Adrenal gland (tissue), 12 donors: Measurements from ENCODE around the gene NUDT9. TPM values are rescaled to one million over a fixed set of nuclear protein-coding genes. Genes with fewer than 3 reads are reported as not detected.
"Not testable (repeated sequence)": the region's sequence is repeated elsewhere in the genome, so short reads cannot be mapped to it uniquely, and the experiment has no call there.

Source experiments
- DNase-seq, 7 donors: peaks; one replicate each; pipeline ENCODE4 v3.0.0-alpha.2; 2019 to 2020
- H3K27ac ChIP-seq, 5 donors: fragments of 200-600 bp; sonication (generic) in 4 of 5; 1 replicate in 3 of 5; 2 replicates in 2 of 5; pipeline versions ENCODE4 v1.5.1 to v1.8.0; 2016 to 2020; ENCODE audit warnings: mild to moderate bottlenecking in 1 of 5
- H3K27me3 ChIP-seq: fragments of 200-600 bp; 2 replicates; pipeline ENCODE4 v1.8.0; 2021
- H3K36me3 ChIP-seq, 2 donors: fragments of 200-600 bp; replicated peaks in 1 of 2; 1 replicate in 1 of 2; 2 replicates in 1 of 2; pipeline versions ENCODE4 v1.5.1 to v1.8.0; 2018 to 2022
- H3K4me1 ChIP-seq, 2 donors: fragments of 200-600 bp; replicated peaks in 1 of 2; 1 replicate in 1 of 2; 2 replicates in 1 of 2; pipeline versions ENCODE4 v1.5.1 to v1.8.0; 2018 to 2021
- H3K4me3 ChIP-seq, 4 donors: fragments of 200-600 bp; sonication (generic) in 3 of 4; one replicate each; pipeline ENCODE4 v1.5.1; 2016 to 2018
- H3K9me3 ChIP-seq, 3 donors: fragments of 200-600 bp; sonication (generic) in 1 of 3; replicated peaks in 1 of 3; 1 replicate in 2 of 3; 2 replicates in 1 of 3; pipeline versions ENCODE4 v1.5.1 to v1.8.0; 2016 to 2021
- CTCF ChIP-seq, 6 experiments: fragments of 450-650 bp in 4 of 6; fragments of 200-600 bp in 2 of 6; sonication (generic) in 1 of 6; IDR thresholded peaks; 1 replicate in 5 of 6; 2 replicates in 1 of 6; pipeline versions ENCODE4 v1.5.1 to v1.8.0; 2016 to 2021; ENCODE audit warnings: antibody characterized with exemption in 6 of 6, mild to moderate bottlenecking in 2 of 6, moderate library complexity in 1 of 6
- POLR2A ChIP-seq, 2 donors: fragments of 450-650 bp; IDR thresholded peaks; one replicate each; pipeline ENCODE4 v1.6.1; 2017; ENCODE audit warnings: antibody characterized with exemption in 2 of 2, mild to moderate bottlenecking in 2 of 2, moderate library complexity in 1 of 2
- WGBS, 4 donors: extraction: QIAGEN DNeasy Blood & Tissue Kit in 2 of 4; methylation state at CpG; one replicate each; pipeline versions ENCODE4 v1.1.5 to v1.1.7; 2013 to 2017; 5-methylcytosine and 5-hydroxymethylcytosine counted together
- intact Hi-C, 2 donors: fragments of 100-400 bp; cut with DNase I; formaldehyde crosslinking; loops; one replicate each; pipeline versions ENCODE4 v1.14.1 to v1.15.0; 2022 to 2023
- polyA plus RNA-seq, 3 donors: library from polyadenylated mRNA; stranded (reverse); fragments of 200-250 nt in 2 of 3; fragments of 350-450 nt in 1 of 3; fragmentation: Illumina TruSeq in 1 of 3; extraction: RNeasy Lipid Tissue Mini Kit (QIAGEN cat#74804) in 1 of 3; gene quantifications; one replicate each; pipeline ENCODE4 v1.2.3, GENCODE V29; 2013 to 2014
- total RNA-seq, 9 donors: library from RNA; depleted of rRNA in 4 of 9; stranded (reverse); fragments of >200 nt in 4 of 9; fragments of 120-200 nt in 1 of 9; fragmentation: NEBNext Ultra II Directional in 1 of 9; extraction: Animal tissue kit (Norgen Biotek cat#: 25700) in 1 of 9; gene quantifications; one replicate each; pipeline versions ENCODE4 v1.1.0 to v1.2.4, GENCODE V29; 2013 to 2023
- donor health status: healthy with polysubstance abuse.
- donor health status: Bipolar disorder and iron deficiency.
- donor health status: DM: yes; HTN: yes; CAD: no.
- donor health status: DM: no; HTN: no; CAD: no.
- donor health status: DM: no; HTN: no; CAD: no.
- donor health status: DM: yes; HTN: yes; CAD: no.

NUDT9 gene
- total and polyA plus RNA-seq, 12 donors, result 16.9 to 95.2 (median 48.4) TPM

DNA sequence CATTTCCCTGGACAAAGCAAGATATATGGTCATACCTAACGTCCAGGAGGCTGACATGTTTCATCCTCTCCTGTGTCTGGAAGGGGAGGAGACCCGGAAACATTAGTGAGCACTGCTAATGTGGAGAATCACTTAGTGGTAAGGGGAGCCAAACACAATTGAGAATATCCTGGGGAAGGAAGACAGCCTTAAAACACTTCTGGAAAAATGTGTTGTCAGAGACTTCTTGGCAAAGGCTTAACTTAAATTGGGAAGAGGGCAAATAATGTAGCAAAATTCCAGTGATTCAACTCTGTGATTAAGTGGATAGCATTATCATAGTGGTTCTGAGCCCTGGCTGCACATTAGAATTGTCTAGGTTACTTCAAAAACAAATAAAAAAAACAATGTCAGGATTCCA lies 67.3 kb downstream of the NUDT9 start:
- intact Hi-C loops, result no loop called here

DNA sequence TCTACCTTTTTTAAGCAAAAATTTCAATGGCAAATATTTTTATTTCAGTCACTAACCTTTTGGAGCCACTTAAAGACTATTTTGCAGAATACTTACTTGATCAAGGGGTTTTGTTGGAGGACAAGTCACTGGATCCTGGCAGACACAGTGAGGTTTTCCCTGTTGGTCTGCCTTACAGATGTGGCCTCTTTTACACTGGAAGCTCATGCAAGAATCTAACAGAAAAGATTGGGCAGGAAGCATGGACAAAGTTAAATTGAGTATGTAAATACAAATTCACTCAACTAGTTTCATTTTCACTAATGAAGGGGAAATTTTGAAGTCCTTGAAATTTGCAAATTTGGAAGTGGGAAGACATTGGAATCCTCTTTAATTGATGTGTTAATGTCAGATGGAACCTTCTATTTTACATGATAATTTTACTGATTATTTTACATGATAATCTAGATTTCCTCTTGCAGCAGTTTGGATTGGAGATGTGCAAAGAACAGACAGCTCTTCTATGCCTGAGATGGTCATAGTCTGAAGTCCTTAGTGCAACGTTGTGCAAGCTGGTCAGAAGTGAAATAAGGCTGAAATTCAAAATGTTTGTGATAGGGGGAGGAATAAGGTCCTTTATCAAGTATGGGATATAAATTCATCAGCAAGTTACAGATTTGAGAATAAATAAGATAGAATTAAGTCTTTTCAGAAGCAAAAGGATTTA lies 68.4 kb downstream of the NUDT9 start:
- H3K4me1 ChIP-seq, result peaks cover 7 to 17% of the 10 kb centered on the region in 2 donors
- no peaks in the 10 kb centered on the region for H3K27me3 ChIP-seq
- WGBS, 4 donors, result 70 to 79% (median 75%) methylated on average over 1 of the region's 1 CpG
- TF ChIP-seq CTCF (IDR thresholded peaks at IDR 0.05), result no peak
- TF ChIP-seq POLR2A (IDR thresholded peaks at IDR 0.05), result no peak
- no peaks in the 10 kb centered on the region for H3K9me3 ChIP-seq
- no peak overlapping the region for H3K27ac ChIP-seq
- no peak for DNase-seq
- peaks cover 0 to 3% of the 10 kb centered on the region in 2 donors for H3K36me3 ChIP-seq
- intact Hi-C loops, result no loop called here
- H3K4me3 ChIP-seq, result no peak overlapping the region

More for the DNA sequence above, 67.3 kb downstream of the NUDT9 start:
- 66 to 95% (median 77%) methylated on average over 2 of the region's 2 CpGs for WGBS, 4 donors
- no peak for DNase-seq
- no peak for TF ChIP-seq POLR2A (IDR thresholded peaks at IDR 0.05)
- no peak for TF ChIP-seq CTCF (IDR thresholded peaks at IDR 0.05)
- Histone ChIP-seq H3K27ac (no peak overlapping the region), H3K4me1 (peaks cover 7 to 17% of the 10 kb centered on the region in 2 donors), H3K9me3 (no peaks in the 10 kb centered on the region), H3K36me3 (no peaks in the 10 kb centered on the region), H3K4me3 (no peak overlapping the region), H3K27me3 (no peaks in the 10 kb centered on the region)

DNA sequence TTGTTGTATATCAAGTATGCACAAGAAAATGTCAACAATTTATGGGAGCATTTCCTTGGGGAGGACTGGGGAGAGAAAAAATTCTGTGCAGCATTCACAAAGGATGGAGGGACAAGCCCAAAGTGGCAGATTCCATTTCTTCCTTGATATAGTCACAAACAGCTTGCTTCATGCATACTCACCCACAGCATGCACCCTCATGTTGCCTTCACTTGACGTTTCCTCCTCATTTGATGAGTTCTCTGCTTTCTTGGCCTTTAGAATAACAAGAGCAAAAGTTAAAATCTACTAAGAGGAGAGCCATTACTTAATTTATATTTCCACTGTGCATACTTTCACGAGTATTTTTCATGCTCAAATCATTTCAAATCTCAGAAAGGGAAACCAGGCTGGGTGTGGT lies 69.1 kb downstream of the NUDT9 start:
- Histone ChIP-seq H3K9me3 (no peaks in the 10 kb centered on the region), H3K27ac (no peak overlapping the region), H3K27me3 (no peaks in the 10 kb centered on the region), H3K4me3 (no peak overlapping the region), H3K4me1 (peaks cover 7 to 17% of the 10 kb centered on the region in 2 donors), H3K36me3 (peaks cover 0 to 3% of the 10 kb centered on the region in 2 donors)
- TF ChIP-seq POLR2A (IDR thresholded peaks at IDR 0.05), result no peak
- no peak for TF ChIP-seq CTCF (IDR thresholded peaks at IDR 0.05)
- WGBS, 4 donors, result 86 to 89% (median 87%) methylated on average over 2 of the region's 2 CpGs
- intact Hi-C loops, result no loop called here
- DNase-seq, result no peak

DNA sequence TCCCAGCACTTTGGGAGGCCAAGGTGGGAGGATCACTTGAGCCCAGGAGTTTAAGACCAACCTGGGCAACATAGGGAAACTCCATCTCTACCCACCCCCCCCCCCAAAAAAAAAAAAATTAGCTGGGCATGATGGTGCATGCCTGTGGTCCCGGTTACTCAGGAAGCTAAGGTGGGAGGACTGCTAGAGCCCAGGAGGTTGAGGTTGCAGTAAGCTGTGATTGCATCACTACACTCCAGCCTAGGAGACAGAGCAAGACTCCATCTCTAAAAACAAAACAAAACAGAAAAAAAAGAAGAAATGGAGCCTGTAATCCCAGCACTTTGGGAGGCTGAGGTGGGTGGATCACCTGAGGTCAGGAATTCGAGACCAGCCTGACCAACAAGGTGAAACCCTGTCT lies 69.5 kb downstream of the NUDT9 start:
- peaks cover 7 to 17% of the 10 kb centered on the region in 2 donors for H3K4me1 ChIP-seq

DNA sequence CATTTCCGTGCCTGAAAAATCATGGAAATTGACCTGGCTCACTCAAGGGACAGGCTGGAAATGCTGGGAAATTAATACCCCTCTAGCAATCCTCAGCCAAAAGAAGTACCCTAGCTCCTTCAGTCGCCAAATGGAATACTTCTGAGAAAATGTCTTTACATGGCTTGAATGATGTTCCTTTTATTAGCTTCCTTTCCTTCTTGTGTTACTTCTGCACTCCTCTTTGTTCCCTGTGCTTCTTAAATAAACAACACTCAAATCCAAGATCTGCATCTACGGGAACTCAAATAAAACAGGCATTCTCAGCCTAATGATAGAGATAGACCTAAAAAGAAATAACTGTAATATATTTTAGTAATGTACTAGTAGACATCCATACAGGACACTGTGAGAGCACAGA lies 70.7 kb downstream of the NUDT9 start:
- Histone ChIP-seq H3K4me1 (peaks cover 10 to 23% of the 10 kb centered on the region in 2 donors), H3K4me3 (peak overlapping the region in 1 of 4 donors; percentile 1), H3K9me3 (no peaks in the 10 kb centered on the region), H3K27me3 (no peaks in the 10 kb centered on the region), H3K36me3 (peaks cover 0 to 3% of the 10 kb centered on the region in 2 donors), H3K27ac (peak overlapping the region in 2 of 5 donors; percentile 12 to 50)
- intact Hi-C loops, result no loop called here
- WGBS, 4 donors, result 56 to 73% (median 65%) methylated on average over 3 of the region's 3 CpGs
- TF ChIP-seq CTCF (IDR thresholded peaks at IDR 0.05) (no peak), POLR2A (IDR thresholded peaks at IDR 0.05) (no peak)
- DNase-seq, result no peak

More for the DNA sequence above, 69.5 kb downstream of the NUDT9 start:
- DNase-seq, H3K27me3 ChIP-seq, intact Hi-C loops, H3K9me3 ChIP-seq, H3K36me3 ChIP-seq, H3K4me3 ChIP-seq, H3K27ac ChIP-seq: not testable (repeated sequence)
- WGBS, 4 donors, result 72 to 95% (median 89%) methylated on average over 2 of the region's 2 CpGs
